ENCODE measurements around the gene HSPA4L.

HSPA4L gene

DNA sequence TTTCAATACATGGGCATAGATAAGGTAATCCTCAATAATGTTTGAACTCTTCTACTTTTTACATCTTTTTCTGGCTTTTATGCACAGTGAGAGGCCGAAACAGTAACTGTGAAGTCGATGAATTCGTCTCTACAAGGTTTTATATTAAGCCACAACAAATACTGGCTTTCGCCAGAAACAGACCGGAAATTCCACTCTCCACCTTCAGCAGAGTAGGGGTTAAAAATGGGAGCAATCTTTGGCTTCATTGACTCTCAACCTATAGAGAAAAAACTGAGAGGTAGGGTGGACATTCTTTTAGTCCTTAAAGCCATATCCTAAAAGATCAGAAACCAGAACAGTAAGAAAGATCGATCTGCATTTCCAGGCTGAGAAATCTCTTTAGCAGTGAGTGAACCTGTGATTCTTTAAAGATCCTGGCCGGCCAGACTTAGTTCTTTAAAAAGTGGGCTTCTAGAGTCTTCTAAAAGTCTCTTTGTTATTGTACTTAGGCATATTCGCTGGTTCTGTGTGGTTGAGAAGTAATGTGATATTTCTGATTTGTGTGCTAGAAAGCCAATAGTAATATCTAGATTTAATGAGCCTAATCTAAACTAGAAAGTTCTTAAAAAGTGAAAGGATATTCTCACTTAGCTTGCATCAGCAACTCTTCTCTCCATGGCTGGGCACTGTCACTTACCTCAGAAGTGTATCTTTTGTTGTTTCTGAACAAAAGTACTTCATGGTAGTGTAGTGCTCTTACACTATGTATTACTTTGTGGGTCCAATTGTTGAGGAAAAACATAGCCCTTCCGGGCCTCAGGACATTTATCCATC is 2.0 kb downstream of the HSPA4L start:
- DNase-seq (ENCODE audit: low read depth in 2 of 2): no peak

DNA sequence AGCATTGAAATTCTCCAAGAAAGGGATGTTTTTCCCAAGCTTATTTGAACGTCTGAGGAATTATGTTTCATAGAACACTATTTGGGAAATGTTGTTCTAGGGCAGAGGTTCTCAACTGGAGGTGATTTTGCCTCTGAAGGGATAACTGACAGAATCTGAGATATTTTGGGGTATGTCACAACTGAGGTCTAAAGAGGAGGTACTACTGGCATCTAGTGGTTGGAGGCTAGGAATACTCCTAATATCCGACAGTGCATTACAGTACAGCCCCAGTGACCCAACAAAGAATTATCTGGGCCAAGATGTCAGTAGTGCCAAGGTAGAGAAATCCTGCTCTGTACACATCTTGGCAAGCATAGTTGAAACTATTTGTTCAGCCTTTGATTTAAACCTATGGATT is 6.4 kb downstream of the HSPA4L start:
- DNase-seq (ENCODE audit: low read depth in 2 of 2): no peak

GRCh38 chr4:127791391-127791790 is 9.3 kb downstream of the HSPA4L start:
- DNase-seq (ENCODE audit: low read depth in 2 of 2): no peak

DNA sequence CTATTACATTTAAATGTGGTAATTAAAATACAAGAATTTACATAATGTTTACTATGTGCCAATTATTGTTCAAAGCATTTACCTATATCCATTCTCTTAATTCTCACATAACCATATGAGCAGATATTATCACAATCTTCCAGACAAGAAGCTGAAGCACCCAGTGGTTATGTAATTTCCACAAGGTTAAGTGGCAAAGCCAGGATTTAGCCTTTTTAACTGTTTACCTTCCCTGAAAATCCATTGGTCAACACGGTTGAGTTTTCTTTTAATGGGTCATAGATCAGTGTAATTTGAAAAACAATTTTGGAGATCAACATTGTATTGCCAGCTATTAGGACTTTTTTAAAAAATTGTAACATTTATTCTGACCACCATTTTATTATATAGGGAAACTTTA is 11.4 kb downstream of the HSPA4L start:
- DNase-seq (ENCODE audit: low read depth in 2 of 2): no peak

- no peak for DNase-seq (ENCODE audit: low read depth in 2 of 2)
Observed at GRCh38 chr4:127799711-127800110, 17.6 kb downstream of the HSPA4L start.

DNA sequence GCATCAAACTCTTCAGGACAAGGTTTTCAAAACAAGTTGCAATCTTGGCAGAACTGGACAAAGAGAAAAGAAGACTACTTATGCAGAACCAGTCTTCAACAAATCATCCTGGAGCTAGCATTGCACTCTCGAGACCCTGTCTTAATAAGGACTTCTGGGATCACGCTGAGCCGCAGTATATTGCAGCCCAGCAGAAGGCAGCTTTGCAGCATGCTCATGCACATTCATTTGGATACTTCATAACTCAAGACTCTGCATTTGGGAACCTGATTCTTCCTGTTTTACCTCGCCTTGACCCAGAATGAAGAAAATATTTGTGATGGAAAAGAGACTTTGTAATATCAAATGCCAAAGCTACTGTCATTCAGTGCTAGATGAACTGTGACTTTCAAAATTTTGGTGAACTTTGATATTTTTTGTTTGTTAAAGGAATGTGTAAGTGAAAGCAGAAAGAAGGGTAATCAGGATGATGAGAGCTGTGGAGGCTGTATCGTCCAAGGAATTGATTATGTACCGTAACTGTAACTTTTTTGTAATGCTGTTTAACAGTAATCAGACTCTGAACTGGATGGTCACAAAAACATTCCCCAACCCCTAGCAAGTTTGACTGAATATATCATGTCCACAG is 27.2 kb downstream of the HSPA4L start:
- DNase-seq (ENCODE audit: low read depth in 2 of 2): no peak

- DNase-seq (ENCODE audit: low read depth in 2 of 2): no peak
Observed at GRCh38 chr4:127810551-127810950, 28.4 kb downstream of the HSPA4L start.

DNA sequence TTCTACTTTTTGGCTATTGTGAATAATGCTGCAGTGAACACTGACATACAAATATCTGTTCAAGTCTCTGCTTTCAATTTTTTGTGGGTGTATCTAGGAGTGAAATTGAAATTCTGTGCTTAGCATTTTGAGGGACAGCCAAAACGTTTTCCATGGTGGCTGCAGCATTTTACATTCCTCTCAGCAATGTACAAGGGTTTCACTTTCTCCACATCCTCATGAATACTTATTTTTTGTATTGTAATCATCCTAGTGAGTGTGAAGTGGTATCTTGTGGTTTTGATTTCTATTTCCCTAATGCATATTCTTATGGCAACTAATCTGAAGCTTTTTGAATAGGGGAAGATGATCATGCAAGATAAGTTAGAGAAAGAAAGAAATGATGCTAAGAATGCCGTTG is 40.3 kb downstream of the HSPA4L start:
- DNase-seq (ENCODE audit: low read depth in 2 of 2): no peak

- no peak for DNase-seq (ENCODE audit: low read depth in 2 of 2)
Observed at GRCh38 chr4:127828121-127828520, 46.0 kb downstream of the HSPA4L start.

DNA sequence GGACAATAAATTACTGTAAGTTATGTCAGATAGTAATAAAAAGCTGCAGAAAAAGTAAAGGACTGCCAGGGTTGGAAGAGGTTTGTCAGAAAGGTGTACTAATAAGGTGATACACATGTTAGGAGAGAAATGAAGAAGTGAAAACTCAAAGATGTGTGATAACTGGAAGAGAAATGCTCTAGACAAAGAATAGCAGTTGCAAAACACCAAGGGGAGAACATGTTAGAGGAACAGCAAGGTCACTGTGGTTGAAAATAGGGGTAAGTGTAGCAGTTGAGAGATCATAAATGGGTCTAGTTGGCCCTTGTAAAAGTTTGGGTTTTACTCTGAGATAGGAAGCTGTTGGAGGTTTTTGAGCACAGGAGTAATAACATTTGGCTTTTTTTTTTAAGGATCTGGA is 46.9 kb downstream of the HSPA4L start:
- DNase-seq (ENCODE audit: low read depth in 2 of 2): no peak

GRCh38 chr4:127832585-127832984 is 50.5 kb downstream of the HSPA4L start:
- DNase-seq (ENCODE audit: low read depth in 2 of 2): no peak

GRCh38 chr4:127843704-127844600 is 61.8 kb downstream of the HSPA4L start:
- DNase-seq (ENCODE audit: low read depth in 2 of 2): no peak

DNA sequence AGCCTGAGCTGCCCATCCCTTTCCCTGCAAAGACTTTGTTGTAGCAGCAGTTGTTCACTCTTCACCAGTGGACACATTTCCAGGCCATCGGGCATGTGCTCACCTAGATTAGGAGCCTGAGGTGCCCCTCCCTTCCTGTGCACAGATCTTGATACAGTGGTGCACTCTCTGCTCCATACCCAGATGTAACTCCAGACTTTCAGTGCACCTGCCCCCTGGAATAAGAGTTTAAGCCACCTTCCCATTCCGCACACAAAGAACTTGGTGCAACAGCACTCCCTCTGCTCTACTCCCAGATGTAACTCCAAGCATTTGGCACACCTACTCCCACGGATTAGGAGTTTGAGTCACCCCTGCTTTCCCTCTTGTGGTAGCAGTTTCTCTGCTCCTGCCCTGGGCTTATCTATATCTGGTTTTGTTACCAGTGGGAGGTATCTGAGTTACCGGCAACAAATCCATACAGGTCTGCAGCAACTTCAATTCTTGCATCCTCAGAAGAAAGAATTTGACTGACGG is 62.5 kb downstream of the HSPA4L start:
- no peak for DNase-seq (ENCODE audit: low read depth in 2 of 2)

DNA sequence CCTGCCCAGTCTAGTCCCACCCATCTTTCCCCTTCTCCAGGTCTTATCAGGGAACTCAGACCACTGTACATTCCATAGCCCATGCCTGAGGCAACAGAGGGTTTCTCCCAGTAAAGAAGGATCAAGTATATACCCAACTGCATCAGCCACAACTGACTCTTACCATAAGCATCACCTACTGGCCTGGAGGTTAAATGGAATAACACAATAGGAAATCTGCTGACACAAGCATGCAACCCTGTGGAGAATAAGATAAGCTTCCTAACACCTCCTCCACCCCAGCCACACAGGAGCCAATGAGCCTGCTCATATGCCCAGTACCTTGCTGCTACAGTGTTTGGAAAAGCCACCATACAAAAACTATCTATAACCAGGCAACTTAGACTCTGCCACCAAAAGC is 63.9 kb downstream of the HSPA4L start:
- DNase-seq (ENCODE audit: low read depth in 2 of 2): no peak

GRCh38 chr4:127846765-127847164 is 64.6 kb downstream of the HSPA4L start:
- DNase-seq (ENCODE audit: low read depth in 2 of 2): no peak

DNA sequence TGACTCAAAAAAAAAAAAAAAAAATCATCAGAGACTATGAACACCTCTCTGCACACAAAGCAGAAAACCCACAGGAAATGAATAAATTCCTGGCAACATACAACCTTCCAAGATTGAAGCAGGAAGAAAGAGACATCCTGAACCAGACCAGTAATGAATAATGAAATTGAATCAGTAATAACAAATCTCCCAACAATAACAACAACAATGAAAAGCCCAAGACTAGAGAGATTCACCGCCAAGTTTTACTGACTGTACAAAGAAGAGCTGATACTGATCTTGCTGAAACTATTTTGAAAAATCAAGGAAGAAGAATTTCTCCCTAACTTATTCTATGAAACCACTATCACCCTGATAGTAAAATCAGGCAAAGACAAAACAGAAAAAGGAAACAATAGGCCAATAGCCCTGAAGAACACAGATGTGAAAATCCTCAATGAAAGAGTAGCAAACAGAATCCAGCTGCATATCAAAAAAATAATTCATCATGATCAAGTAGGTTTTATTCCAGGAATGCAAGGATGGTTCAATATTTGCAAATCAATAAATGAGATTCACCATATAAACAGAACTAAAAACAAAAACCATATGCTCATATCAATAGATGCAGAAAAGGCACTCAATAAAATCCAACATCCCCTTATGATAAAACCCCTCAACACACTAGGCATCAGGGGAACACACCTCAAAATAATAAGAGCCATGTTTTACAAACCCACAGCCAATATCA is 67.5 kb downstream of the HSPA4L start:
- DNase-seq (ENCODE audit: low read depth in 2 of 2): no peak

- no peak for DNase-seq (ENCODE audit: low read depth in 2 of 2)
Observed at GRCh38 chr4:127852661-127853060, 70.5 kb downstream of the HSPA4L start.

DNA sequence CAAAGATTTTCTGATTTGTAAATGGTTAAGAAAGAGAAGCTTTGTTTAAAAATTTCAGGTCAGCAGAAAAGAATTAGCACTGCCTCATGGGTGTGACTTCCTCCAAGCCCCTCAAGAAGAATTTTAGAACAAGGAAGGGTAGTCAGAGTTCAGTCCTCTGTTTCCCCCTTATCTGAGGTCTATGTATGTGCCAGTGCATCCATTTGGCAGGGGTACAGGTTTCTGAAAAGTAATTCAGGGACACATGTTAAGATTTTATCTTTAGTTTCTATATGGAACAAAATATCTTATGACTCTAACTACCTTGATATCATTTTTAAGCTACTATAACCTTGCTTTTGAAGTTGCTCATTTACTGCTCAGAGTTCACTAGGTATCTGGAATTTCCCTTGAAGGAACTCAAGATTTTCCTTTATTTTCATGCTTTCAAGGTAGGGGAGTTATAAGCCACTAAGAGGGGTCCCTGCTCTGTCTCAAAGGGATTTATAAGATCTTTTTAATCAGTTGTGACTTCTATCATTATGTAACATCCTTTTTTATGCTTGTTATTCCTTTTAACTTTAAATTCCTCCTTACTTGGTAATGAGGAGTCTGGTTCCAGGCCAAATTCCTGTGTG is 74.2 kb downstream of the HSPA4L start:
- no peak for DNase-seq (ENCODE audit: low read depth in 2 of 2)

DNA sequence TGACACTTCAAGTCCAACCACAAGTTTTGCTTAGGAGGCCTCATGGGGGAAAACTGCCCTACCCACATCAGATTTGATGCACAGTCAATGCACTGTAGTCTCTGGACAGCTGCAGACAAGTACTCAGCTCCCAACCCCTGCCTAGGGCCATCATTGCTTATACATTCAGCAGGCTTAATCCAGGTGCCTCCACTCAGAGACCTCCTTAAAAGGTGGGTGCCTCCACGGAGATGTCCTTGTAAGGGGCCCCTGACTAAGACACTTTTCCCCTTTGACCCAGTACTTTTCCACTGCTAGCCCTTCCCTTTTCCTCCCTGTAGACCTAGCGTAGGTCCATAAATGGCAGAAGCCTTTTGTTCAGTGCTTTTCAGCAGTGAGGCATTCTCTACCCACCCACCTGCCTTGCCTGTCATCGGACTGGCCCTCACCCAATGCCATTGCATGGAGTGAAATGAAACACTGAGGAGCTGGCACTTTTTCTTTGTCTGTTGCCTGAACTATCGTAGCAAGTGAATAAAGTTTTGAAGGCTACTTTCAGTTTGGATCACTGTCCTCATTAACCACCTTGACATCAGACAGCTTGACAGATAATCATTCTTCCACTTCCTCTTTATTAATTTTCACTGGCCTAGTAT is 74.8 kb downstream of the HSPA4L start:
- DNase-seq (ENCODE audit: low read depth in 2 of 2): no peak

DNA sequence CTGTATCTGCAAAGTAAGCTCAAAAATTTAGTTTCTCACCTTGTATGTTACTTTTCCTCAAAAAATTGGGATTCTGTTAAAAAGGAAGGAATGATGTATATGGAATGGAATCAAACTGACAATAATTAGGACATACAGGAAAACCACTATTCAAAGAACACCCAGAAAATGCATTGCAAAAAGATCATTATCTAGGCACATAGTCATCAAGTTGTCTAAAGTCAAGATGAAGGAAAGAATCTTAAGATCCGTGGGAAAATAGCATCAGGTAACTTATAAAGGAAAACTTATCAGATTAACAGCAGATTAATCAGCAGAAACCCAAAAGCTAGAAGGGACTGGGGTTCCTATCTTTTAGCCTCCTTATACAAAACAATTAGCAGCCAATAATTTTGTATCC is 75.5 kb downstream of the HSPA4L start:
- DNase-seq (ENCODE audit: low read depth in 2 of 2): no peak

DNA sequence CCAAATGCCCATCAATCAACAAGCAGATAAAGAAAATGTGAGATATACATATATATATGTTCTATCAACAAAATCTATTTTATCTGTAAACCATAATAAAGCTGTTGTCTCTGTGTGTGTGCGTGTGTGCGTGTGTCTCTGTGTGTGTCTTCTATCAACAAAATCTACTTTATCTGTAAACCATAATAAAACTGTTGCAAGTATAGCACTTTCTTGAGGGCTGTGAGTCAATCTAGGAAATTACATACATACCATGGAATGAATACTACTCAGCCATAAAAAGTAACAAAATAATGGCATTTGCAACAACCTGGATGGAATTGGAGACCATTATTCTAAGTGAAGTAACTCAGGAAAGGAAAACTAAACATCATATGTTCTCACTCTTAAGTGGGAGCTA is 86.1 kb downstream of the HSPA4L start:
- no peak for DNase-seq (ENCODE audit: low read depth in 2 of 2)

All from activated CD8-positive, alpha-beta memory T cell treated with anti-CD3 and anti-CD28 coated beads for 4 hours (primary cell).